H9 (cell line): ENCODE data around the gene FILIP1. TPM values are rescaled to one million over a fixed set of nuclear protein-coding genes. Genes with fewer than 3 reads are reported as not detected.

ENCODE experiments used
- DNase-seq: peaks from one replicate; pipeline ENCODE4 v3.0.0-alpha.2; 2017
- H2AFZ ChIP-seq: one replicate; pipeline ENCODE4 v1.6.1; 2013; ENCODE audit warnings: mild to moderate bottlenecking, low read length, control low read depth, moderate library complexity
- H2AK5ac ChIP-seq: 2 replicates; pipeline ENCODE4 v1.6.1; 2013; ENCODE audit warnings: low read length, control low read depth, mixed read lengths; ENCODE audit not compliant: insufficient read length
- H2BK120ac ChIP-seq: one replicate; pipeline ENCODE4 v1.6.1; 2013; ENCODE audit warnings: low read depth, mild to moderate bottlenecking, low read length, control low read depth, inconsistent platforms; ENCODE audit not compliant: poor library complexity, severe bottlenecking
- H2BK12ac ChIP-seq: 2 replicates; pipeline ENCODE4 v1.6.1; 2013; ENCODE audit warnings: low read length, control low read depth, mixed read lengths, low read depth; ENCODE audit not compliant: insufficient read length
- H2BK15ac ChIP-seq: 2 replicates; pipeline ENCODE4 v1.6.1; 2013; ENCODE audit warnings: low read depth, low read length, control low read depth
- H2BK20ac ChIP-seq: one replicate; pipeline ENCODE4 v1.6.1; 2013; ENCODE audit warnings: low read depth, mild to moderate bottlenecking, low read length, control low read depth, inconsistent platforms; ENCODE audit not compliant: poor library complexity, severe bottlenecking
- H2BK5ac ChIP-seq: 2 replicates; pipeline ENCODE4 v1.6.1; 2013; ENCODE audit warnings: low read length, control low read depth, mixed read lengths; ENCODE audit not compliant: insufficient read length
- H3K14ac ChIP-seq: 2 replicates; pipeline ENCODE4 v1.6.1; 2013; ENCODE audit warnings: low read length, control low read depth; ENCODE audit not compliant: insufficient read depth
- H3K18ac ChIP-seq: 2 replicates; pipeline ENCODE4 v1.6.1; 2013; ENCODE audit warnings: low read depth, mild to moderate bottlenecking, mixed read lengths, low read length, control low read depth; ENCODE audit not compliant: insufficient read length
- H3K23ac ChIP-seq: 2 replicates; pipeline ENCODE4 v1.6.1; 2013; ENCODE audit warnings: low read length, control low read depth, mixed read lengths, low read depth; ENCODE audit not compliant: insufficient read length
- H3K23me2 ChIP-seq: 2 replicates; pipeline ENCODE4 v1.6.1; 2013; ENCODE audit warnings: low read depth, mild to moderate bottlenecking, mixed read lengths, low read length, control low read depth; ENCODE audit not compliant: insufficient read length, poor library complexity, severe bottlenecking
- H3K27ac ChIP-seq: 2 replicates; pipeline ENCODE4 v1.5.1; 2013; ENCODE audit warnings: low read length, control low read depth, mixed read lengths, low read depth; ENCODE audit not compliant: insufficient read length
- H3K27me3 ChIP-seq: 2 replicates; pipeline ENCODE4 v1.6.1; 2013; ENCODE audit warnings: low read length, control low read depth, inconsistent platforms; ENCODE audit not compliant: insufficient read depth
- H3K4ac ChIP-seq: 2 replicates; pipeline ENCODE4 v1.6.1; 2013; ENCODE audit warnings: low read depth, mild to moderate bottlenecking, control low read depth, inconsistent platforms, low read length, moderate library complexity
- H3K4me1 ChIP-seq: 2 replicates; pipeline ENCODE4 v1.6.1; 2013; ENCODE audit warnings: low read length, control low read depth, inconsistent platforms; ENCODE audit not compliant: insufficient read depth
- H3K4me2 ChIP-seq: 2 replicates; pipeline ENCODE4 v1.6.1; 2013; ENCODE audit warnings: low read length, control low read depth, mixed read lengths; ENCODE audit not compliant: insufficient read length, insufficient read depth
- H3K56ac ChIP-seq: 2 replicates; pipeline ENCODE4 v1.6.1; 2013; ENCODE audit warnings: low read depth, mild to moderate bottlenecking, mixed read lengths, low read length, control low read depth; ENCODE audit not compliant: insufficient read length
- H3K79me1 ChIP-seq: 2 replicates; pipeline ENCODE4 v1.6.1; 2013; ENCODE audit warnings: low read depth, mild to moderate bottlenecking, moderate library complexity, low read length, control low read depth, inconsistent platforms; ENCODE audit not compliant: insufficient read depth, poor library complexity, severe bottlenecking
- H3K79me2 ChIP-seq: 2 replicates; pipeline ENCODE4 v1.6.1; 2013; ENCODE audit warnings: low read length, control low read depth, inconsistent platforms; ENCODE audit not compliant: insufficient read depth
- H3K9ac ChIP-seq: 2 replicates; pipeline ENCODE4 v1.6.1; 2013; ENCODE audit warnings: low read length, control low read depth, mixed read lengths; ENCODE audit not compliant: insufficient read length; ENCODE audit errors: extremely low read depth
- H3K9me3 ChIP-seq: one replicate; pipeline ENCODE4 v1.6.1; 2013; ENCODE audit warnings: low read depth, low read length, inconsistent platforms; ENCODE audit not compliant: control insufficient read depth
- H3T11ph ChIP-seq: one replicate; pipeline ENCODE4 v1.6.1; 2013; ENCODE audit warnings: mild to moderate bottlenecking, low read length, control low read depth, inconsistent platforms
- H4K20me1 ChIP-seq: one replicate; pipeline ENCODE4 v1.6.1; 2013; ENCODE audit not compliant: control insufficient read depth, insufficient read length, insufficient read depth
- H4K5ac ChIP-seq: 2 replicates; pipeline ENCODE4 v1.6.1; 2013; ENCODE audit warnings: low read depth, mild to moderate bottlenecking, mixed read lengths, low read length, control low read depth; ENCODE audit not compliant: insufficient read length
- H4K8ac ChIP-seq: replicated peaks from 2 replicates; pipeline ENCODE4 v1.6.1; 2013; ENCODE audit warnings: low read length, control low read depth, mixed read lengths, low read depth; ENCODE audit not compliant: insufficient read length
- H4K91ac ChIP-seq: 2 replicates; pipeline ENCODE4 v1.6.1; 2013; ENCODE audit warnings: low read depth, mild to moderate bottlenecking, moderate library complexity, mixed read lengths, low read length, control low read depth; ENCODE audit not compliant: insufficient read length
- H3K27ac Mint-ChIP-seq, 3 experiments: 2 replicates in 2 of 3; 3 replicates in 1 of 3; pipeline ENCODE4 v1.8.0; 2020 to 2021; ENCODE audit warnings: mixed read lengths in 3 of 3, mild to moderate bottlenecking in 1 of 3, moderate library complexity in 1 of 3
- H3K27me3 Mint-ChIP-seq: 2 replicates; pipeline ENCODE4 v1.8.0; 2021; ENCODE audit warnings: low read depth, mild to moderate bottlenecking, moderate library complexity, mixed read lengths
- H3K36me3 Mint-ChIP-seq, 3 experiments: 2 replicates in 2 of 3; 3 replicates in 1 of 3; pipeline ENCODE4 v1.8.0; 2020 to 2021; ENCODE audit warnings: low read depth in 3 of 3, mixed read lengths in 3 of 3; ENCODE audit not compliant: insufficient read depth in 1 of 3
- H3K4me1 Mint-ChIP-seq, 2 experiments: 2 replicates each; pipeline ENCODE4 v1.8.0; 2020; ENCODE audit warnings: mixed read lengths in 2 of 2
- H3K4me3 Mint-ChIP-seq, 2 experiments: 2 replicates in 1 of 2; 3 replicates in 1 of 2; pipeline ENCODE4 v1.8.0; 2020 to 2021; ENCODE audit warnings: mild to moderate bottlenecking in 2 of 2, mixed read lengths in 2 of 2, moderate library complexity in 1 of 2
- H3K9me3 Mint-ChIP-seq, 2 experiments: 2 replicates in 1 of 2; 3 replicates in 1 of 2; pipeline ENCODE4 v1.8.0; 2020; ENCODE audit warnings: mild to moderate bottlenecking in 2 of 2, mixed read lengths in 2 of 2, moderate library complexity in 1 of 2
- WGBS: extraction: QIAGEN DNeasy Blood & Tissue Kit; methylation state at CpG from one replicate; pipeline ENCODE4 v1.1.7; 2013; ENCODE audit warnings: missing lambda C conversion rate, low lambda C conversion rate, mixed read lengths; ENCODE audit not compliant: insufficient read length; ENCODE audit errors: extremely low coverage; 5-methylcytosine and 5-hydroxymethylcytosine counted together
- long read RNA-seq: library from polyadenylated mRNA; unstranded; transcript quantifications from one replicate; pipeline ENCODE4 v2.0.0, GENCODE V29; 2020
- total RNA-seq: library from RNA; stranded (reverse); gene quantifications from 2 replicates; pipeline ENCODE4 v1.2.1, GENCODE V29; 2021
- TF ChIP-seq, protein P1 (sequence below): fragments of 200-600 bp; sonication (generic); conservative IDR thresholded peaks from 3 replicates; pipeline ENCODE4 v1.8.0; 2021; ENCODE audit warnings: antibody characterized with exemption, mild to moderate bottlenecking

FILIP1 gene, protein sequence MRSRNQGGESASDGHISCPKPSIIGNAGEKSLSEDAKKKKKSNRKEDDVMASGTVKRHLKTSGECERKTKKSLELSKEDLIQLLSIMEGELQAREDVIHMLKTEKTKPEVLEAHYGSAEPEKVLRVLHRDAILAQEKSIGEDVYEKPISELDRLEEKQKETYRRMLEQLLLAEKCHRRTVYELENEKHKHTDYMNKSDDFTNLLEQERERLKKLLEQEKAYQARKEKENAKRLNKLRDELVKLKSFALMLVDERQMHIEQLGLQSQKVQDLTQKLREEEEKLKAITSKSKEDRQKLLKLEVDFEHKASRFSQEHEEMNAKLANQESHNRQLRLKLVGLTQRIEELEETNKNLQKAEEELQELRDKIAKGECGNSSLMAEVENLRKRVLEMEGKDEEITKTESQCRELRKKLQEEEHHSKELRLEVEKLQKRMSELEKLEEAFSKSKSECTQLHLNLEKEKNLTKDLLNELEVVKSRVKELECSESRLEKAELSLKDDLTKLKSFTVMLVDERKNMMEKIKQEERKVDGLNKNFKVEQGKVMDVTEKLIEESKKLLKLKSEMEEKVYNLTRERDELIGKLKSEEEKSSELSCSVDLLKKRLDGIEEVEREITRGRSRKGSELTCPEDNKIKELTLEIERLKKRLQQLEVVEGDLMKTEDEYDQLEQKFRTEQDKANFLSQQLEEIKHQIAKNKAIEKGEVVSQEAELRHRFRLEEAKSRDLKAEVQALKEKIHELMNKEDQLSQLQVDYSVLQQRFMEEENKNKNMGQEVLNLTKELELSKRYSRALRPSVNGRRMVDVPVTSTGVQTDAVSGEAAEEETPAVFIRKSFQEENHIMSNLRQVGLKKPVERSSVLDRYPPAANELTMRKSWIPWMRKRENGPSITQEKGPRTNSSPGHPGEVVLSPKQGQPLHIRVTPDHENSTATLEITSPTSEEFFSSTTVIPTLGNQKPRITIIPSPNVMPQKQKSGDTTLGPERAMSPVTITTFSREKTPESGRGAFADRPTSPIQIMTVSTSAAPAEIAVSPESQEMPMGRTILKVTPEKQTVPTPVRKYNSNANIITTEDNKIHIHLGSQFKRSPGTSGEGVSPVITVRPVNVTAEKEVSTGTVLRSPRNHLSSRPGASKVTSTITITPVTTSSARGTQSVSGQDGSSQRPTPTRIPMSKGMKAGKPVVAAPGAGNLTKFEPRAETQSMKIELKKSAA (N-terminal part only)
- total RNA-seq = 8.6 and 10.5 TPM in 2 replicates
- long read RNA-seq, partial matches to known transcripts = 24 of 34 reads
- long read RNA-seq, other reads (novel, unspliced or antisense) = 9 of 34 reads

DNA sequence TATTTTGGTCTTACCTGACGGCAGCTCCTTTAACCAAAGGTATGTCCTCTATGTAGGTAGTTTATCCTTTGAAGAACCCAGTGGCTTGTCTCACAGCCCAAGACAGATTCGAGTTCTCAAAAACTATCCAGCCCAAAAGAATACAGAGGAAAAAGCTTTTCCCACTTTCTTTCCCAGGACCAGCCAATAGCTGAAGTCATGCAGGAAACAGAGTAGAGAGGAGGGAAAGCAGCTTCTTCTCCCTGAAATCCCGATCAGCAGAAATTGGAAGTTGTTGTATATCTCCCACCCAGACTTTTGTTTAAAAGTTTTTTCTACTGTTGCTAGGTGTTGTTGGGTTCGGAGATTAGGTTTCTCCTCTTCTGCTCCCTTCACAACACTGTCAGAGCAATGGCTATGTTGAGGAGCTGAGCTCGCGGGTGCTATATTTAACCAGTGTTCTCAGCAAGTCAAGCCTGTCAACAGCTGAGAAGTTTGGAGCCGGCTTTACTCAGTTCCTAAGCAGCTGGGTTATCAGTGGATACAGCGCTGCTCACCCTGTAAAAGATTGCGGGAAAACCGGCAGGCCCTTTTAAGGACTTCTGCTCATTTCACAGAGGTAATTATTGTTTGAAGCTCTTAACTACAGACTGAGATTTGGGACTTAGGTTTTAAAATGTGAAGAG lies at the start of gene FILIP1:
TSS of gene FILIP1 (minus strand) at position 401 of the 665 bp plus-strand sequence. CDS start 78,828 bp downstream, outside the sequence.
- Histone ChIP-seq H4K91ac (no peak within 1 kb of the TSS), H3K18ac (no peak within 1 kb of the TSS), H4K20me1 (no peaks in the 10 kb centered on the region), H3K56ac (no peak within 1 kb of the TSS), H2BK20ac (no peak within 1 kb of the TSS), H3K9me3 (no peaks in the 10 kb centered on the region), H2BK15ac (no peak within 1 kb of the TSS), H3K27me3 (no peaks in the 10 kb centered on the region), H4K5ac (no peak within 1 kb of the TSS), H3K23me2 (no peaks in the 10 kb centered on the region), H3K4me1 (no peaks in the 10 kb centered on the region), H3K4ac (no peak within 1 kb of the TSS), H3K27ac (no peak within 1 kb of the TSS), H2BK5ac (no peak within 1 kb of the TSS), H4K8ac (no peak within 1 kb of the TSS), H3K9ac (no peak within 1 kb of the TSS), H2BK120ac (no peak within 1 kb of the TSS), H2BK12ac (no peak within 1 kb of the TSS), H2AFZ (peak within 1 kb of the TSS; percentile 1), H3K79me1 (no peaks in the 10 kb centered on the region), H3K79me2 (no peaks in the 10 kb centered on the region), H2AK5ac (no peak within 1 kb of the TSS), H3K4me2 (no peak within 1 kb of the TSS), H3T11ph (no peak within 1 kb of the TSS), H3K14ac (no peak within 1 kb of the TSS), H3K23ac (no peak within 1 kb of the TSS)
- H3K9me3 Mint-ChIP-seq = no peaks in the 10 kb centered on the region
- peak within 1 kb of the TSS in 2 of 3 experiments; percentile 64 to 75; a peak in 1 of 7 replicates for H3K27ac Mint-ChIP-seq
- H3K36me3 Mint-ChIP-seq = no peaks in the 10 kb centered on the region
- WGBS = no CpG with 5 or more reads among the region's 10 CpGs
- TF ChIP-seq, protein P1, sequence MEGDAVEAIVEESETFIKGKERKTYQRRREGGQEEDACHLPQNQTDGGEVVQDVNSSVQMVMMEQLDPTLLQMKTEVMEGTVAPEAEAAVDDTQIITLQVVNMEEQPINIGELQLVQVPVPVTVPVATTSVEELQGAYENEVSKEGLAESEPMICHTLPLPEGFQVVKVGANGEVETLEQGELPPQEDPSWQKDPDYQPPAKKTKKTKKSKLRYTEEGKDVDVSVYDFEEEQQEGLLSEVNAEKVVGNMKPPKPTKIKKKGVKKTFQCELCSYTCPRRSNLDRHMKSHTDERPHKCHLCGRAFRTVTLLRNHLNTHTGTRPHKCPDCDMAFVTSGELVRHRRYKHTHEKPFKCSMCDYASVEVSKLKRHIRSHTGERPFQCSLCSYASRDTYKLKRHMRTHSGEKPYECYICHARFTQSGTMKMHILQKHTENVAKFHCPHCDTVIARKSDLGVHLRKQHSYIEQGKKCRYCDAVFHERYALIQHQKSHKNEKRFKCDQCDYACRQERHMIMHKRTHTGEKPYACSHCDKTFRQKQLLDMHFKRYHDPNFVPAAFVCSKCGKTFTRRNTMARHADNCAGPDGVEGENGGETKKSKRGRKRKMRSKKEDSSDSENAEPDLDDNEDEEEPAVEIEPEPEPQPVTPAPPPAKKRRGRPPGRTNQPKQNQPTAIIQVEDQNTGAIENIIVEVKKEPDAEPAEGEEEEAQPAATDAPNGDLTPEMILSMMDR = no peak
- DNase-seq = no peak
- peaks cover 10 to 14% of the 10 kb centered on the region in 2 experiments for H3K4me1 Mint-ChIP-seq
- H3K27me3 Mint-ChIP-seq = no peaks in the 10 kb centered on the region
- no peak within 1 kb of the TSS for H3K4me3 Mint-ChIP-seq
